ENCODE data around the gene UBE3C. TPM values are rescaled to one million over a fixed set of nuclear protein-coding genes. Genes with fewer than 3 reads are reported as not detected.

Gene UBE3C
- total RNA-seq, 1 donor from 2014 or later = 65.3 TPM

GRCh38 chr7:157116762-157117161 is 22.0 kb upstream of the UBE3C start:
- ChIA-PET CTCF (no interaction called here), POLR2A (no interaction called here)
- no peak overlapping the region for H3K4me3 Mint-ChIP-seq
- H3K27me3 Mint-ChIP-seq = peaks cover 5% of the 10 kb centered on the region
- intact Hi-C loops (cut with micrococcal nuclease) = no loop called here
- no peaks in the 10 kb centered on the region for H3K4me1 Mint-ChIP-seq
- no peak overlapping the region for H3K27ac Mint-ChIP-seq
- ATAC-seq (ENCODE audit: low read depth) (no peak), DNase-seq (no peak)
- TF ChIP-seq CTCF (IDR thresholded peaks at IDR 0.05) = no peak
- H3K36me3 Mint-ChIP-seq (ENCODE audit: low read depth) = no peaks in the 10 kb centered on the region
- peaks cover 14% of the 10 kb centered on the region for H3K9me3 Mint-ChIP-seq

- Mint-ChIP-seq H3K9me3 (peaks cover 9% of the 10 kb centered on the region), H3K36me3 (ENCODE audit: low read depth) (no peaks in the 10 kb centered on the region), H3K4me1 (no peaks in the 10 kb centered on the region), H3K27me3 (peaks cover 2% of the 10 kb centered on the region), H3K4me3 (no peak overlapping the region), H3K27ac (no peak overlapping the region)
- intact Hi-C loops (cut with micrococcal nuclease) = no loop called here
- ChIA-PET CTCF (no interaction called here), POLR2A (no interaction called here)
- DNase-seq = no peak
- no peak for ATAC-seq (ENCODE audit: low read depth)
- TF ChIP-seq CTCF (IDR thresholded peaks at IDR 0.05) = no peak
Measured at GRCh38 chr7:157117796-157118195, 20.9 kb upstream of the UBE3C start.

GRCh38 chr7:157120181-157120580 is 18.5 kb upstream of the UBE3C start:
- Mint-ChIP-seq H3K4me1 (no peaks in the 10 kb centered on the region), H3K27ac (no peak overlapping the region), H3K9me3 (peaks cover 5% of the 10 kb centered on the region), H3K4me3 (no peak overlapping the region), H3K36me3 (ENCODE audit: low read depth) (no peaks in the 10 kb centered on the region), H3K27me3 (peaks cover 2% of the 10 kb centered on the region)
- ATAC-seq (ENCODE audit: low read depth) = no peak
- POLR2A ChIA-PET = no interaction called here
- CTCF ChIA-PET = no interaction called here
- no peak for DNase-seq
- intact Hi-C loops (cut with micrococcal nuclease) = no loop called here
- TF ChIP-seq CTCF (IDR thresholded peaks at IDR 0.05) = no peak

GRCh38 chr7:157121184-157121715 is 17.5 kb upstream of the UBE3C start:
- H3K9me3 Mint-ChIP-seq = peaks cover 5% of the 10 kb centered on the region
- ATAC-seq (ENCODE audit: low read depth) (no peak), DNase-seq (no peak)
- no peak for TF ChIP-seq CTCF (IDR thresholded peaks at IDR 0.05)
- CTCF ChIA-PET = no interaction called here
- no peak overlapping the region for H3K4me3 Mint-ChIP-seq
- no peaks in the 10 kb centered on the region for H3K4me1 Mint-ChIP-seq
- POLR2A ChIA-PET = no interaction called here
- no peaks in the 10 kb centered on the region for H3K36me3 Mint-ChIP-seq (ENCODE audit: low read depth)
- intact Hi-C loops (cut with micrococcal nuclease) = no loop called here
- no peak overlapping the region for H3K27ac Mint-ChIP-seq
- peaks cover 2% of the 10 kb centered on the region for H3K27me3 Mint-ChIP-seq

- Mint-ChIP-seq H3K36me3 (ENCODE audit: low read depth) (no peaks in the 10 kb centered on the region), H3K27ac (no peak overlapping the region), H3K4me1 (no peaks in the 10 kb centered on the region), H3K4me3 (no peak overlapping the region), H3K27me3 (peaks cover 2% of the 10 kb centered on the region), H3K9me3 (no peaks in the 10 kb centered on the region)
- TF ChIP-seq CTCF (IDR thresholded peaks at IDR 0.05) = no peak
- intact Hi-C loops (cut with micrococcal nuclease) = no loop called here
- CTCF ChIA-PET = no interaction called here
- ATAC-seq (ENCODE audit: low read depth) (no peak), DNase-seq (no peak)
- POLR2A ChIA-PET = no interaction called here
Measured at GRCh38 chr7:157122800-157123495, 15.8 kb upstream of the UBE3C start.

Data from activated B cell treated with CpG ODN at 0.5 μM for 24 hours (primary cell).